ENCODE results near the gene PTCRA.

The PTCRA gene

GRCh38 chr6:42974919-42975505 lies 59.2 kb downstream of the PTCRA start:
- DNase-seq = no peak
